ENCODE data around the gene AP5M1.
"Not testable (repeated sequence)": the region's sequence is repeated elsewhere in the genome, so short reads cannot be mapped to it uniquely, and the experiment has no call there.

The AP5M1 gene

DNA sequence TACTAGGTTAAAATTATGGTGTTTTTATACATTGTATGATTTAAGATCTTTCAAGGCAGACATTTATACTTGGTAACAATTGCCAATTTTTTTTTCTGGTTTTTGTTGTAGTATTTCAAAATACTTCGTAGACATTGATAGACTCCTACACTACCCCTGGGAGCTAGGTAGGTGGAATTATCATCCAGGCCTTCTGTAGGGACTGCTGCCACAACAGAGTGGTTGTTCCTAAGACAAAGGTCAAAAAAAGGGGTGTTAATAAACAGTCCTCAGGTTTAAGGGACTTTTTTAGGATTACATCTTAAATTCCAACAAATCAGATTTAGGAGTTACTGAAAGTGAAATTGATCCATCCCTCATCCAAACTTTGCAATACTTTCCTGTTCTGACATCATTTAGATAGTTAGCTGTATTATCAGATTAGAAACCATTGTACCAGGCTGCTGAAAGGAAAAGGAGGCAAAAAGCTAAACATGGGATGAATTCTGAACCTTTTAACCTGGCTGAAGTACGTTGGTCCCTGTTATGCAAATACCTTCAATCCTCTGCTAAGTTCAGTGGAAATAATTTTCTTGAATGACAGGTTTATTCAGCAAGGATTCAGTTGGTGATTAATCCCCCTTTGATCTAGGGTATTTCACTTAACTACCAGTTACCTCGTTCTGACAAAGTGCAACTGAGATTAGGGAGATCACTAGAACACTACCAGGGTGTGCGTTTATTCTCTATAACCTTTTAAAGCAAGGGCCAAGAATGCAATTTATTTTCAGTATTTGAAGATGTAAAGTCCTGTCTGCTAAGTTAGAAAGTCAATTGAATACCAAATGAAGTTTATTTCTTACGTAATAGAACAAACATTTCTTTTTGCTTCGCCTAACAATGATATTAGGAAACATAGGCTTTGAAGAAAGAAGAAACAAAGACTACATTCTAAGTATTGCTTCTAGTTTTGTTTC is 23.2 kb downstream of the AP5M1 start:
- DNase-seq (ENCODE audit: low spot score): no peak

DNA sequence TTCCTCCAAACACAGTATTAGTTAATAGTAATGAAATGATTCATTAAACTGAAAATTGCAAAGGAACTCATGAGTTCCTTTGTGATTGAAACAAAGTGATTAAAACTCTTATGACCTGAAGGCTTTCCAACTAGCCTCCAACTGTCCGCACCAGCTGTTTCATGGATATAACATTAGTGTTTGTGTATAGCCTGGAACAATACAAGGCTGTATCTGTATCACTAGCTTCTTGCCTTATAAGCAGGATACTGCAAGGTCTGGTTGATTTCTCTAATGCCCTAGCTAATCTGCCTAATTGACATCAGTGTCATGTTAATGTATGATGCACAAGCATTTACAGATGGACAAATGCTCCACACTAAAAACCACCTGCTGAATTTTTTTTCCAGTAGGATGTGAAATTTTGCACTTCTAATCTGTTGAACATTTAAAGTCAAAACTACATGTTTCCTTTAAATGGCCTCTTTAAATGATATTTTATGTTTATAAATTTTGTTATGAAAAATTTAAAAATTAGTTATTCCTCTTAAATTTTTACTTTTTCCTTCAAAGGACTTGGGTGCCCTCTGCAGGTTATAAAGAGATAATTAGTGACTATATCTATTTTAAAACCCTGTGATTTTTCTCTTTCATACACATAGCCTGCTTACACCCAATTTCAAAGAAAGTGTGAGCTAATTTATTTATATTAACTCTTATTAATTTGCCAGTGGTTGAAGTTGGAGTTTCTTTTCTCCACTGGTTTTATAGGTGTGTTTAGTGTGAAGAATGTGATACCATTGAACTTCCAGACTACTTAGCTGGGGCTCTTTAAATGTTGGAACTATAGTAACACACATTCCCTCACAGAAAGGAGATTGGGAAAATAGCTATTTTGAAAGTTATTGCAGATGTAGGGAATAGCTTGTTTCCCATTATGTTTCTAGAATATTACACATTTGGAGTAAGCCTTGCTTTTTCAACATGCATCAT is 25.4 kb downstream of the AP5M1 start:
- no peak for DNase-seq (ENCODE audit: low spot score)

DNA sequence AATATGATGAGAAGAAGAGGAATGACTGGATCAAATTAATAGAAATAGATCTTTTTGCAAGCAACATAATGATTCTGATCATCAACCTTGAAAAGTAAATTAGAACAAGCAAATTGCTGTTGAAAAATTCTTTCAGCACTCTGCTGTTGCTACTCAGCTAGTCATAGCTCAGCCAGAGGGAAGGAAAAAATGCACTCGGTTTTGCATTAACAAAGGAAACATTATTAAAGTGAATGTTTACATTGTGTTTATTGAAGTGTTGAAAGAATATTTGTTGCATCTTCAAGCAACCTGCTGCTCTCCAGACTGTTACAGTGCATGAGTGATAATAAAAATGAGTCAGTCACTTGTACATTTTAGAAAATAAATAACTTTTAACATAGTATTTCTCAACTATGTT is 26.5 kb downstream of the AP5M1 start:
- no peak for DNase-seq (ENCODE audit: low spot score)

GRCh38 chr14:57297852-57298251 is 29.1 kb downstream of the AP5M1 start:
- DNase-seq (ENCODE audit: low spot score): no peak

DNA sequence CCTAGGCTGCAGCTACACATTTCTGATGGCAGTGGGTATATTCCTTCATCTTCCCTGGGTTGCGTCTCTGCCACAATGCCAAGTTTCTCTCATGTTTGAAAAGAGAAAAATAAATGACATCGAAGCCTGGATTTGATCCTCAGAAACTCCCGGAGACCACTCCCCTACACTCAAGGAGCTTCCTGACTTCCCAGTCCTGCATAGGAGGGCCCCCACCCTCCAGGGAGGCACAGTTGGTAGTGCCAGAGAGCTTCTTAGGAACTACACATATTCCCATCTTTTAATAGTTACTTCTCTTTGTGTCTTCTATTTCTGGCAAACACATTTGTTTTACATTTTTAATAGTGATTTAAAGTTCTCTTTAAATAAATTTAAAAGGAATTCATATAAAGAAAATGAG is 30.7 kb downstream of the AP5M1 start:
- DNase-seq (ENCODE audit: low spot score): no peak

GRCh38 chr14:57302883-57303282 is 34.1 kb downstream of the AP5M1 start:
- DNase-seq (ENCODE audit: low spot score): no peak

DNA sequence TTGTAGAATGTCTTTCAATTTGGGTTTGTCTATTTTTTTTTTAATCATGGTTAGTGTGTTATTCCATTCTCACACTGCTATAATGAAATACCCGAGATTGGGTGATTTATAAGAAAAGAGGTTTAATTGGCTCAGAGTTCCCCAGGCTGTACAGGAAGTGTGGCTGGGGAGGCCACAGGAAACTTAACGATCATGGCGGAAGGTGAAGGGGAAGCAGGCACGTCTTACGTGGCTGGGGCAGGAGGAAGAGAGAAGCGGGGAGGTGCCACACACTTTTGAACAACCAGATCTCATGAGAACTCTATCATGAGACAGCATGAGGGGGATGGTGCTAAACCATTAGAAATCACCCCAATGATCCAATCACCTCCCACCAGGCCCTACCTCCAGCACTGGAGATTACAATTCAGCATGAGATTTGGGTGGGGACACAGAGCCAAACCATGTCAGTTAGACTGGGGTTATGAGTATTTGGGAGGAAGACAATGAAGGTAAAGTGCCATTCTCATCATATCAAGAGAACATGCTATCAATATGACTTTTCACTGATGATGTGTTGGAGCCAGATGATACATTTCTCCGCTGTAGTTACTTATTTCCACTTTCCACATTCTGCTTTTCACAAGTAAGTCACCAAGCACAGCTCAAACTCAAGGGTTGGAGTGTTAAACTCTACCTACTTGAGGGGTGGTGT is 45.8 kb downstream of the AP5M1 start:
- no peak for DNase-seq (ENCODE audit: low spot score)

DNA sequence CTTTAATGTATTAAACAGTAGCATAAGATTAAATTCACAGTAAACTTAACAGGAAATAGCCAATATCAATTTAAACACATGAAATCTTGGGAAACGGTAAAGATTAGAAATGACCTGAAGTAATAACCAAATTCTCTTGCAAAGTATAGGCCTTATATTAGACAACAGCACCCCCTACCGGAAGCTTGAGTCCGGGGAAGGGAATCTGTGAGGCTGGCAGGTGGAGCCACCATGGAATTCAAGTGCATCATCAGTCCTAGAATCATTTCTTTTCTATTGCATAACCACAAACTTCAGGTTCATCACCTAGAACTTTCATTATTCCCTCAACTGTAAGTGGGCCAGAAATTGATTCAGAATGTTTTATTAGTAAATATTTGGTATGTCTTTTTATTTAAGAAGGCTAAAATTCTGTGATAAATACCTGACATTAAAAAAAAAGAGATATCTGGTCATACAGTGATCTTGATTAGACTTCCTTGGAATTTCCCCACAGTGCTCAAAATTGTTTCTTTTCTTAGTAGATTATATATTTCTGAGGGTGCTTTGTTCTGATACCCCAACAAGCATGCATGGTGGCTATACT is 48.6 kb downstream of the AP5M1 start:
- DNase-seq (ENCODE audit: low spot score): peak; percentile 78

- DNase-seq (ENCODE audit: low spot score): no peak
Measured at GRCh38 chr14:57319636-57320192, 50.9 kb downstream of the AP5M1 start.

DNA sequence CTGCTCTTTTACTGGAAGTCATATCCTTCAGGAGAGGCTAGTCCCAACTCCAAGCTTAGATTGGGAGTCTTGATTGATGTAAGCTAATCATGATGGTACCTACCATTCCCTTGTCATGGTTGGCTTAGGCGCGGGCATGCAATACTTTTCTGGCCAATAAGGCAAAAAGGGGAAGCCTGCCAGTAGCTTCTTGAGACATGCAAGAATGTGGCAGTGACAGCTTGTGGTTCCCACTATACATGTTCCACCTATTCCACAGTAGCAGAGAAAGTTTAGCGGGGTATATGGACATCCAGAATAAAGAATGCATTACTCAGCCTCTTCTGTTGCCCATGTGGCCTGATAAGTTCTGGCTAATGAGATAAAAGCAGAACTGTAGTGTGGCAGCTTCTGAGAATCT is 55.0 kb downstream of the AP5M1 start:
- DNase-seq (ENCODE audit: low spot score): no peak

DNA sequence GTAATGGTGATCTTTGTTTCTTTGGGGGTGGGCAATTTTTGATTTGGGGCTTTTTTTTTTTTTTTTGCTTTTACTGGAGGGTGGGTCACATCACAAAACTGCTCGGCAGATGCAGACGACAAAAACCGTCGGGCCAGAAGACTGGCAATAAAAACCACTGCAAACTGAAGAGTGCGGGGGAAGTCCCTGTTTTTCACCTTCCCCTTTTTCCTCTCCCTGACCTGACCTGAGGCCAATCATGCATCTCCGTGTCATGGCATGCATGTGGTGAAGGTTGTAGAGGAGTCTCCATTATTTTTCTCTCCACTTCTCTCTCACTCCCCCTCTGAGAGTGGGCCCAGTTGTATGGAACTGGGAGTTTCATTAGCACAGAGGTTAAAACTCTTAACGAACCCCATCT is 57.5 kb downstream of the AP5M1 start:
- no peak for DNase-seq (ENCODE audit: low spot score)

DNA sequence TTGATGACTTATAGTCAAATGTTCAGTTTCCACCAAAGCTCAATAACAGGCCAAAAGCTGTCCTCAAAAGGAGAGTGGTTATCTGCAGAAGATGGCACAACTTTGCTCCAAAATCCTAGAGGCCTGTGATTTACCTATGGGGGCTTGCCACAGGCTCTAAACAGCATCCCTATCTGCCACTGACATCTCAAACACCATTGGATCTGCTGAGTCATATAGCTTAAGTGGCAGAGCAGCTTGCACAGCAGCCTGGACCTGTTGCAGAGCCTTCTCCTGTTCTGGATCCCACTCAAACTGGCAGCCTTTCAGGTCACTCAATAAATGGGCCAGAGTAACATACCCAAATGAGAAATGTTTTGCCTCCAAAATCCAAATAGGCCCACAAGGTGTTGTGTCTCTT is 61.1 kb downstream of the AP5M1 start:
- DNase-seq (ENCODE audit: low spot score): no peak

GRCh38 chr14:57332475-57332874 is 63.7 kb downstream of the AP5M1 start:
- not testable (repeated sequence) for DNase-seq (ENCODE audit: low spot score)

DNA sequence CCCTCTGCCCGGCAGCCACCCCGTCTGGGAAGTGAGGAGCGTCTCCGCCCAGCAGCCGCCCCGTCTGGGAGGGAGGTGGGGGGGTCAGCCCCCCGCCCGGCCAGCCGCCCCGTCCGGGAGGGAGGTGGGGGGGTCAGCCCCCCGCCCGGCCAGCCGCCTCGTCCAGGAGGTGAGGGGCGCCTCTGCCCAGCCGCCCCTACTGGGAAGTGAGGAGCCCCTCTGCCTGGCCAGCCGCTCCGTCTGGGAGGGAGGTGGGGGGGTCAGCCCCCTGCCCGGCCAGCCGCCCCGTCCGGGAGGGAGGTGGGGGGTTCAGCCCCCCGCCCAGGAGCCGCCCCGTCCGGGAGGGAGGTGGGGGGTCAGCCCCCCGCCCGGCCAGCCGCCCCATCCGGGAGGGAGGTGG is 65.0 kb downstream of the AP5M1 start:
- not testable (repeated sequence) for DNase-seq (ENCODE audit: low spot score)

DNA sequence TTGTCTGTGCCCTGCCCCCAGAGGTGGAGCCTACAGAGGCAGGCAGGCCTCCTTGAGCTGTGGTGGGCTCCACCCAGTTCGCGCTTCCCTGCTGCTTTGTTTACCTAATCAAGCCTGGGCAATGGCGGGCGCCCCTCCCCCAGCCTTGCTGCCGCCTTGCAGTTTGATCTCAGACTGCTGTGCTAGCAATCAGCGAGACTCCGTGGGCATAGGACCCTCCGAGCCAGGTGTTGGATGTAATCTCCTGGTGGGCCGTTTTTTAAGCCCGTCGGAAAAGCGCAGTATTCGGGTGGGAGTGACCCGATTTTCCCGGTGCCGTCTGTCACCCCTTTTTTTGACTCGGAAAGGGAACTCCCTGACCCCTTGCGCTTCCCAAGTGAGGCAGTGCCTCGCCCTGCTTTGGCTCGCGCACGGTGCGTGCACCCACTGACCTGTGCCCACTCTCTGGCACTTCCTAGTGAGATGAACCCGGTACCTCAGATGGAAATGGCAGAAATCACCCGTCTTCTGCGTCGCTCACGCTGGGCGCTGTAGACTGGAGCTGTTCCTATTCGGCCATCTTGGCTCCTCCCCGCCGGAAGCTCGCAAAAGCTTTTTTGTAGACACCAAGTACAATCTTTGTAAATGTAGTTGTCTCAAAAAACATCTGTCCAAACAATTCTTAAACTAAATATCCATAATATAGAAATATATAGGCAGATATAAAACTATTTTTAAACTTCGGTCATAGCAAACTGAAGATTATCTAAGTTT is 75.0 kb downstream of the AP5M1 start:
- DNase-seq (ENCODE audit: low spot score): not testable (repeated sequence)

- DNase-seq (ENCODE audit: low spot score): no peak
Measured at GRCh38 chr14:57345106-57345505, 76.3 kb downstream of the AP5M1 start.

DNA sequence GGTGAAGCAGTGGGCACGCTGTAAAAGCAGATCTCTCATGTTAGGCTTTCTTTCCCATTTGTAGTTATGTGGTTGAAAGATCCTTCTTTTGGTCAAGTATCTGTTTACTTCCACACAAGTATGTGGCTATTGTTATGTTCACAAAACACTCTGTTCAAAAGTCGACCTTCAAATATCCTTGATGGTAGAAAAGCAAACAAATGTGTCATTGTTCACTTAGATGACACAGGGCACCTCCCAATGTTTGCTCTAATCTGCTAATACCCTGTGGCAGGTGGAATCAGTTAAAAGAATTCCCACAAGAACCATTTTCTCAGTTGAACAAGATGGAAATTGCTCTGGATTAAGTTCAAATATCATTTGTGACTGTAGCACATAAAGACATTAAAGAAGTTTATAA is 78.0 kb downstream of the AP5M1 start:
- no peak for DNase-seq (ENCODE audit: low spot score)

Measured in ecto neural progenitor cell (in vitro differentiated cells).